GM12878 (cell line): ENCODE data around the gene MCF2L2. TPM values are rescaled to one million over a fixed set of nuclear protein-coding genes. Genes with fewer than 3 reads are reported as not detected.

ENCODE experiments used
- ATAC-seq: fragments of 200-7000 bp; cut with Tn5 transposase; 3 replicates; pipeline ENCODE4 v1.9.1; 2020; ENCODE audit warnings: mild to moderate bottlenecking, moderate library complexity
- BruUV-seq: library from RNA; stranded (reverse); fragments of 400-500 nt; replicated peaks from 2 replicates; lab custom pipeline; 2021; lab: Mats Ljungman, UMichigan
- CTCF ChIA-PET: fragments of 300-600 bp; sonication (Branson Sonifier 250); formaldehyde crosslinking; extraction: SDS; loops from one replicate; lab custom pipeline; 2021; ENCODE audit warnings: inconsistent platforms; lab: Yijun Ruan, JAX
- POLR2A ChIA-PET: fragments of 350-600 bp; formaldehyde crosslinking; extraction: SDS; loops from one replicate; lab custom pipeline; 2021; ENCODE audit warnings: inconsistent platforms; lab: Charles Lee
- RAD21 ChIA-PET: fragments of 300-600 bp; sonication (Branson Sonifier 250); formaldehyde crosslinking; loops from one replicate; lab custom pipeline; 2023; ENCODE audit warnings: antibody characterized with exemption; ENCODE audit not compliant: unreplicated experiment; lab: Charles Lee
- SMC1A ChIA-PET: fragments of 300-600 bp; sonication (Branson Sonifier 250); formaldehyde crosslinking; loops from one replicate; lab custom pipeline; 2023; ENCODE audit not compliant: unreplicated experiment, uncharacterized antibody; lab: Charles Lee
- DNase-seq: peaks from one replicate; pipeline ENCODE4 v3.0.0-alpha.2; 2011; ENCODE audit warnings: low read depth, low spot score
- FAIRE-seq: peaks from 3 replicates; lab custom pipeline; 2011; peaks lifted over from hg19 to GRCh38; lab: Jason Lieb, UNC
- H2AFZ ChIP-seq: 2 replicates; pipeline ENCODE4 v1.6.0; 2011; ENCODE audit warnings: low read depth, low read length, control low read depth; ENCODE audit not compliant: control insufficient read depth
- H3K27ac ChIP-seq: 2 replicates; pipeline ENCODE4 v1.5.1; 2011; ENCODE audit warnings: control low read depth; ENCODE audit not compliant: control insufficient read depth, insufficient read depth
- H3K27me3 ChIP-seq, 2 experiments: replicated peaks in 1 of 2; 2 replicates each; pipeline versions ENCODE4 v1.6.0 to v1.6.1; 2011; ENCODE audit warnings: low read length in 1 of 2; ENCODE audit not compliant: control insufficient read depth in 2 of 2, insufficient read depth in 2 of 2
- H3K36me3 ChIP-seq, 2 experiments: 2 replicates each; pipeline ENCODE4 v1.5.1; 2011; ENCODE audit warnings: low read length in 1 of 2; ENCODE audit not compliant: control insufficient read depth in 2 of 2, insufficient read depth in 2 of 2
- H3K4me1 ChIP-seq: 2 replicates; pipeline ENCODE4 v1.6.1; 2011; ENCODE audit warnings: mild to moderate bottlenecking, low read length, moderate library complexity, mixed read lengths; ENCODE audit not compliant: control insufficient read depth, insufficient read depth
- H3K4me2 ChIP-seq: 2 replicates; pipeline ENCODE4 v1.6.0; 2011; ENCODE audit warnings: control low read depth; ENCODE audit not compliant: control insufficient read depth, insufficient read depth
- H3K4me3 ChIP-seq: fragments of 200-600 bp; sonication (generic); 2 replicates; pipeline ENCODE4 v1.5.1; 2016
- H3K79me2 ChIP-seq: 2 replicates; pipeline ENCODE4 v1.6.0; 2011; ENCODE audit warnings: low read length; ENCODE audit not compliant: control insufficient read depth, insufficient read depth
- H3K9ac ChIP-seq: 2 replicates; pipeline ENCODE4 v1.8.0; 2011; ENCODE audit warnings: low read length, control low read depth, mixed read lengths; ENCODE audit not compliant: control insufficient read depth, insufficient read depth
- H3K9me3 ChIP-seq: replicated peaks from 3 replicates; pipeline ENCODE4 v1.5.1; 2011; ENCODE audit warnings: mild to moderate bottlenecking, low read length; ENCODE audit not compliant: control insufficient read depth, insufficient read depth
- H4K20me1 ChIP-seq: 2 replicates; pipeline ENCODE4 v1.6.0; 2011; ENCODE audit not compliant: control insufficient read depth, insufficient read depth
- ASH2L ChIP-seq: fragments of 300-600, 200-600 bp; sonication (generic); IDR thresholded peaks from 2 replicates; pipeline ENCODE4 v1.6.1; 2017; ENCODE audit warnings: low read depth, mild to moderate bottlenecking, borderline replicate concordance
- CEBPZ ChIP-seq: fragments of 150-350 bp; IDR thresholded peaks from 2 replicates; pipeline ENCODE4 v1.6.1; 2016; ENCODE audit warnings: low read depth, low read length
- HDAC2 ChIP-seq: fragments of 200-600 bp; sonication (generic); IDR thresholded peaks from 2 replicates; pipeline ENCODE4 v1.6.1; 2017
- HDGF ChIP-seq: fragments of 450-650 bp; IDR thresholded peaks from 2 replicates; pipeline ENCODE4 v1.6.1; 2016; ENCODE audit warnings: antibody characterized with exemption
- MXI1 ChIP-seq: fragments of 150-350 bp; IDR thresholded peaks from 2 replicates; pipeline ENCODE4 v1.6.1; 2011; ENCODE audit warnings: low read depth, mild to moderate bottlenecking, inconsistent platforms, low read length, improper control_type of control experiment
- RELA ChIP-seq: fragments of 450-650 bp; IDR thresholded peaks from 2 replicates; pipeline ENCODE4 v1.8.0; 2014; ENCODE audit warnings: borderline replicate concordance; ENCODE audit not compliant: partially characterized antibody
- RFX5 ChIP-seq: IDR thresholded peaks from 2 replicates; pipeline ENCODE4 v1.6.1; 2011; ENCODE audit warnings: low read depth, low read length, improper control_type of control experiment
- SRF ChIP-seq, 2 experiments: IDR thresholded peaks; 2 replicates each; pipeline ENCODE4 v1.6.1; 2011; ENCODE audit warnings: low read depth in 2 of 2, low read length in 2 of 2, mild to moderate bottlenecking in 1 of 2, moderate library complexity in 1 of 2
- WGBS: methylation state at CpG from one replicate; pipeline ENCODE4 v1.1.6; 2016; ENCODE audit warnings: low lambda C conversion rate; ENCODE audit not compliant: insufficient replicate concordance, insufficient coverage; ENCODE audit errors: missing lambda C conversion rate; 5-methylcytosine and 5-hydroxymethylcytosine counted together
- in situ Hi-C: fragments of 300-500 bp; cut with MboI; formaldehyde crosslinking; loops from 9 replicates; pipeline ENCODE4 v1.14.3; 2018; ENCODE audit warnings: mixed read lengths
- intact Hi-C: fragments of 100-400 bp; cut with micrococcal nuclease; formaldehyde crosslinking; loops from one replicate; pipeline ENCODE4 v1.14.2; 2022; ENCODE audit not compliant: unreplicated experiment
- polyA plus RNA-seq, 11 experiments: library from polyadenylated mRNA; depleted of rRNA in 4 of 11; unstranded in 6 of 11; stranded (reverse) in 5 of 11; fragments of >200 nt; fragmentation: Nextera tagmentation in 4 of 11; fragmentation: Illumina TruSeq in 1 of 11; extraction: Ambion mirVana in 4 of 11; extraction: Trizol in 1 of 11; gene quantifications; 1 replicate in 1 of 11; 2 replicates in 10 of 11; pipeline versions ENCODE4 v1.2.1 to v1.2.3, GENCODE V29; 2011 to 2016; ENCODE audit warnings: inconsistent platforms in 2 of 11, missing spikeins in 2 of 11, low read depth in 1 of 11
- total RNA-seq, 4 experiments: library from RNA; depleted of rRNA in 3 of 4; stranded (reverse); fragments of >200 nt in 3 of 4; fragmentation: Illumina TruSeq in 1 of 4; extraction: Trizol in 1 of 4; gene quantifications; 2 replicates each; pipeline versions ENCODE4 v1.2.1 to v1.2.3, GENCODE V29; 2013 to 2021
- TF ChIP-seq, protein P1 (sequence below): fragments of 450-650 bp; formaldehyde crosslinking; IDR thresholded peaks from 2 replicates; pipeline ENCODE4 v1.5.0; 2022; ENCODE audit warnings: mild to moderate bottlenecking, missing genetic modification characterization
- TF ChIP-seq, protein P2 (sequence below): fragments of 450-650 bp; IDR thresholded peaks from 2 replicates; pipeline ENCODE4 v1.6.1; 2014; ENCODE audit warnings: mild to moderate bottlenecking
- TF ChIP-seq, protein P3 (sequence below): IDR thresholded peaks from 2 replicates; pipeline ENCODE4 v1.6.1; 2012; ENCODE audit warnings: low read depth, low read length, improper control_type of control experiment

Gene MCF2L2
- total and polyA plus RNA-seq, 10 of the 15 experiments (the other 5 are each of a cell fraction or from before 2014, with no cell fraction given), result 0.37 to 2.8 (median 1.4) TPM

- no peaks in the 10 kb centered on the region for H3K79me2 ChIP-seq
- in situ Hi-C loops (no loop called here), intact Hi-C loops (no loop called here)
- SMC1A ChIA-PET, result interaction anchor here (1.7 to 2.7 kb wide), 3 partner anchors 13 to 49 kb away, joined by 6 to 8 read pairs (median 7); no protein-coding TSS in a partner anchor
- H3K27ac ChIP-seq, result no peak overlapping the region
- H3K4me2 ChIP-seq, result no peak overlapping the region
- no peaks in the 10 kb centered on the region; the same call in 2 of the 3 replicates for H3K9me3 ChIP-seq
- WGBS, result 66% methylated on average over 5 of the region's 5 CpGs
- no peak overlapping the region for H3K9ac ChIP-seq
- H3K4me3 ChIP-seq, result no peak overlapping the region
- RAD21 ChIA-PET, result no interaction called here
- CTCF ChIA-PET, result interaction anchor here (0.6 to 1.1 kb wide), 2 partner anchors 14 to 245 kb away, joined by 3 to 5 read pairs; no protein-coding TSS in a partner anchor
- POLR2A ChIA-PET, result interaction anchor here (0.7 kb wide), 1 partner anchor 79 kb away, joined by 4 read pairs; no protein-coding TSS in a partner anchor
- FAIRE-seq, result no peak
- DNase-seq, result no peak
- peaks cover 0 to 2% of the 10 kb centered on the region in 2 experiments; a peak in 1 of 4 replicates for H3K27me3 ChIP-seq
- no peaks in the 10 kb centered on the region for H3K4me1 ChIP-seq
- no peaks in the 10 kb centered on the region for H4K20me1 ChIP-seq
- no TSS peak for BruUV-seq
- no peaks in the 10 kb centered on the region for H3K36me3 ChIP-seq
- no peak overlapping the region for H2AFZ ChIP-seq
- ATAC-seq, result no peak
- no peak for TF ChIP-seq RFX5
- TF ChIP-seq, protein P1, sequence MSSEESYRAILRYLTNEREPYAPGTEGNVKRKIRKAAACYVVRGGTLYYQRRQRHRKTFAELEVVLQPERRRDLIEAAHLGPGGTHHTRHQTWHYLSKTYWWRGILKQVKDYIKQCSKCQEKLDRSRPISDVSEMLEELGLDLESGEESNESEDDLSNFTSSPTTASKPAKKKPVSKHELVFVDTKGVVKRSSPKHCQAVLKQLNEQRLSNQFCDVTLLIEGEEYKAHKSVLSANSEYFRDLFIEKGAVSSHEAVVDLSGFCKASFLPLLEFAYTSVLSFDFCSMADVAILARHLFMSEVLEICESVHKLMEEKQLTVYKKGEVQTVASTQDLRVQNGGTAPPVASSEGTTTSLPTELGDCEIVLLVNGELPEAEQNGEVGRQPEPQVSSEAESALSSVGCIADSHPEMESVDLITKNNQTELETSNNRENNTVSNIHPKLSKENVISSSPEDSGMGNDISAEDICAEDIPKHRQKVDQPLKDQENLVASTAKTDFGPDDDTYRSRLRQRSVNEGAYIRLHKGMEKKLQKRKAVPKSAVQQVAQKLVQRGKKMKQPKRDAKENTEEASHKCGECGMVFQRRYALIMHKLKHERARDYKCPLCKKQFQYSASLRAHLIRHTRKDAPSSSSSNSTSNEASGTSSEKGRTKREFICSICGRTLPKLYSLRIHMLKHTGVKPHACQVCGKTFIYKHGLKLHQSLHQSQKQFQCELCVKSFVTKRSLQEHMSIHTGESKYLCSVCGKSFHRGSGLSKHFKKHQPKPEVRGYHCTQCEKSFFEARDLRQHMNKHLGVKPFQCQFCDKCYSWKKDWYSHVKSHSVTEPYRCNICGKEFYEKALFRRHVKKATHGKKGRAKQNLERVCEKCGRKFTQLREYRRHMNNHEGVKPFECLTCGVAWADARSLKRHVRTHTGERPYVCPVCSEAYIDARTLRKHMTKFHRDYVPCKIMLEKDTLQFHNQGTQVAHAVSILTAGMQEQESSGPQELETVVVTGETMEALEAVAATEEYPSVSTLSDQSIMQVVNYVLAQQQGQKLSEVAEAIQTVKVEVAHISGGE (CRISPR knock-in tag), result no peak
- TF ChIP-seq, protein P2, sequence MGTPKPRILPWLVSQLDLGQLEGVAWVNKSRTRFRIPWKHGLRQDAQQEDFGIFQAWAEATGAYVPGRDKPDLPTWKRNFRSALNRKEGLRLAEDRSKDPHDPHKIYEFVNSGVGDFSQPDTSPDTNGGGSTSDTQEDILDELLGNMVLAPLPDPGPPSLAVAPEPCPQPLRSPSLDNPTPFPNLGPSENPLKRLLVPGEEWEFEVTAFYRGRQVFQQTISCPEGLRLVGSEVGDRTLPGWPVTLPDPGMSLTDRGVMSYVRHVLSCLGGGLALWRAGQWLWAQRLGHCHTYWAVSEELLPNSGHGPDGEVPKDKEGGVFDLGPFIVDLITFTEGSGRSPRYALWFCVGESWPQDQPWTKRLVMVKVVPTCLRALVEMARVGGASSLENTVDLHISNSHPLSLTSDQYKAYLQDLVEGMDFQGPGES, result no peak
- no peak for TF ChIP-seq HDGF
- no peak for TF ChIP-seq RELA
- TF ChIP-seq SRF (IDR thresholded peaks at IDR 0.05; ENCODE audit: low read depth in 2 of 2, low read length in 2 of 2), result no peak
- no peak for TF ChIP-seq MXI1
- TF ChIP-seq ASH2L, result no peak
- no peak for TF ChIP-seq HDAC2
- no peak for TF ChIP-seq CEBPZ
- TF ChIP-seq, protein P3, sequence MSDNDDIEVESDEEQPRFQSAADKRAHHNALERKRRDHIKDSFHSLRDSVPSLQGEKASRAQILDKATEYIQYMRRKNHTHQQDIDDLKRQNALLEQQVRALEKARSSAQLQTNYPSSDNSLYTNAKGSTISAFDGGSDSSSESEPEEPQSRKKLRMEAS, result no peak
These were observed 256.3 kb downstream of the MCF2L2 start for GRCh38 chr3:183172051-183172639.
